Measurements from ENCODE around the gene CA10.

DNA sequence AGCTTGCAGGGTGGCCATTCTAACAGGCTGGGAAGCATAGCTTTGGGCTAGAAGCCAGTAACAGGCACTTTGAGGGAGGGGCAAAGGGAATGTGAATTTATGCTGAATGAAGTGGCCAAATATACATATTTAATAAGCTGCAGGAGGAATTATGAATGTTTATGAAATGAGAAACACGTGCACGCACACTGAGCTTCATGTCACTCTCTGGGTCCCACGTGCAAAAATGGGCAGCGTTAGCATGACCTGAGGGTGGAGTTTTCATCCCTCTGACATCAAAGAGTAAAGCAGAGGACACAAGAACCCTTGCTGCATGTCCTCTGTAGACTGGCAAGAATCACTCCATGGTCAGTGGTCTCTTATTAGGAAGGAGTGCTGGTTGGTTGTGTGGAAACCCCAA lies 561.2 kb downstream of the CA10 start:
- TF ChIP-seq, protein P1, sequence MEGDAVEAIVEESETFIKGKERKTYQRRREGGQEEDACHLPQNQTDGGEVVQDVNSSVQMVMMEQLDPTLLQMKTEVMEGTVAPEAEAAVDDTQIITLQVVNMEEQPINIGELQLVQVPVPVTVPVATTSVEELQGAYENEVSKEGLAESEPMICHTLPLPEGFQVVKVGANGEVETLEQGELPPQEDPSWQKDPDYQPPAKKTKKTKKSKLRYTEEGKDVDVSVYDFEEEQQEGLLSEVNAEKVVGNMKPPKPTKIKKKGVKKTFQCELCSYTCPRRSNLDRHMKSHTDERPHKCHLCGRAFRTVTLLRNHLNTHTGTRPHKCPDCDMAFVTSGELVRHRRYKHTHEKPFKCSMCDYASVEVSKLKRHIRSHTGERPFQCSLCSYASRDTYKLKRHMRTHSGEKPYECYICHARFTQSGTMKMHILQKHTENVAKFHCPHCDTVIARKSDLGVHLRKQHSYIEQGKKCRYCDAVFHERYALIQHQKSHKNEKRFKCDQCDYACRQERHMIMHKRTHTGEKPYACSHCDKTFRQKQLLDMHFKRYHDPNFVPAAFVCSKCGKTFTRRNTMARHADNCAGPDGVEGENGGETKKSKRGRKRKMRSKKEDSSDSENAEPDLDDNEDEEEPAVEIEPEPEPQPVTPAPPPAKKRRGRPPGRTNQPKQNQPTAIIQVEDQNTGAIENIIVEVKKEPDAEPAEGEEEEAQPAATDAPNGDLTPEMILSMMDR (IDR thresholded peaks at IDR 0.05): no peak
- TF ChIP-seq POLR2AphosphoS5 (IDR thresholded peaks at IDR 0.05): no peak
